H1 (cell line): ENCODE results near the gene ACAT2. TPM values are rescaled to one million over a fixed set of nuclear protein-coding genes. Genes with fewer than 3 reads are reported as not detected.
"Not testable (repeated sequence)": the region's sequence is repeated elsewhere in the genome, so short reads cannot be mapped to it uniquely, and the experiment has no call there.

Experiments used
- CTCF ChIA-PET: fragments of 300-600 bp; sonication (Branson Sonifier 250); formaldehyde crosslinking; loops from one replicate; lab custom pipeline; 2021; ENCODE audit not compliant: partially characterized antibody; lab: Charles Lee
- POLR2A ChIA-PET: fragments of 300-600 bp; sonication (Branson Sonifier 250); formaldehyde crosslinking; loops from one replicate; lab custom pipeline; 2021; ENCODE audit warnings: inconsistent platforms; ENCODE audit not compliant: partially characterized antibody; lab: Charles Lee
- DNase-seq, 2 experiments: peaks; one replicate each; pipeline versions ENCODE4 v3.0.0 to v3.0.0-alpha.2; 2010 to 2022; ENCODE audit warnings: low spot score in 2 of 2, low read depth in 1 of 2, mixed read lengths in 1 of 2
- FAIRE-seq: peaks from 2 replicates; lab custom pipeline; 2011; peaks lifted over from hg19 to GRCh38; lab: Jason Lieb, UNC
- H2AFZ ChIP-seq: 2 replicates; pipeline ENCODE4 v1.8.1; 2012; ENCODE audit warnings: low read length, inconsistent platforms
- H2AK5ac ChIP-seq: 2 replicates; pipeline ENCODE4 v1.6.1; 2013; ENCODE audit warnings: low read depth, low read length
- H2BK120ac ChIP-seq: replicated peaks from 2 replicates; pipeline ENCODE3; 2013; ENCODE audit warnings: low read depth, low read length, inconsistent platforms
- H2BK12ac ChIP-seq: 2 replicates; pipeline ENCODE4 v1.6.1; 2013; ENCODE audit warnings: low read depth, low read length
- H2BK15ac ChIP-seq: 2 replicates; pipeline ENCODE4 v1.6.1; 2013; ENCODE audit warnings: low read length
- H2BK20ac ChIP-seq: 2 replicates; pipeline ENCODE4 v1.6.1; 2013; ENCODE audit warnings: low read length
- H2BK5ac ChIP-seq: 2 replicates; pipeline ENCODE4 v1.6.1; 2013; ENCODE audit warnings: low read depth, low read length
- H3K14ac ChIP-seq: 2 replicates; pipeline ENCODE4 v1.6.1; 2013; ENCODE audit warnings: inconsistent platforms; ENCODE audit not compliant: insufficient read length
- H3K18ac ChIP-seq: 2 replicates; pipeline ENCODE4 v1.6.1; 2013; ENCODE audit warnings: low read length; ENCODE audit errors: extremely low read depth
- H3K23ac ChIP-seq: 2 replicates; pipeline ENCODE4 v1.6.1; 2013; ENCODE audit warnings: inconsistent platforms; ENCODE audit not compliant: insufficient read length
- H3K23me2 ChIP-seq: 2 replicates; pipeline ENCODE4 v1.6.1; 2013; ENCODE audit warnings: low read depth, low read length
- H3K27ac ChIP-seq: 2 replicates; pipeline ENCODE4 v1.6.1; 2011; ENCODE audit warnings: low read depth, low read length, inconsistent platforms
- H3K27me3 ChIP-seq, 4 experiments: replicated peaks in 1 of 4; 1 replicate in 1 of 4; 2 replicates in 3 of 4; pipeline versions ENCODE4 v1.6.1 to v1.8.1; 2011 to 2013; ENCODE audit warnings: low read length in 3 of 4, mild to moderate bottlenecking in 3 of 4, inconsistent platforms in 2 of 4, mixed read lengths in 2 of 4, moderate library complexity in 1 of 4; ENCODE audit not compliant: control insufficient read depth in 3 of 4, insufficient read depth in 3 of 4; ENCODE audit errors: extremely low read depth in 1 of 4
- H3K36me3 ChIP-seq, 4 experiments: 2 replicates each; pipeline versions ENCODE4 v1.6.1 to v1.8.1; 2011 to 2013; ENCODE audit warnings: mild to moderate bottlenecking in 4 of 4, low read length in 3 of 4, moderate library complexity in 2 of 4, control low read depth in 1 of 4, inconsistent platforms in 1 of 4; ENCODE audit not compliant: insufficient read depth in 4 of 4, control insufficient read depth in 2 of 4
- H3K4ac ChIP-seq: replicated peaks from 2 replicates; pipeline ENCODE3; 2013; ENCODE audit warnings: low read length, low read depth, mixed read lengths, inconsistent platforms; ENCODE audit not compliant: insufficient read length
- H3K4me1 ChIP-seq, 4 experiments: replicated peaks in 1 of 4; 1 replicate in 1 of 4; 2 replicates in 3 of 4; pipeline versions ENCODE4 v1.6.1 to v1.8.1; 2011 to 2013; ENCODE audit warnings: low read length in 3 of 4, inconsistent platforms in 2 of 4, mixed read lengths in 1 of 4; ENCODE audit not compliant: insufficient read depth in 4 of 4, control insufficient read depth in 3 of 4
- H3K4me2 ChIP-seq, 2 experiments: 2 replicates each; pipeline versions ENCODE4 v1.6.1 to v1.8.1; 2011 to 2013; ENCODE audit warnings: low read depth in 2 of 2, low read length in 2 of 2, control low read depth in 1 of 2, inconsistent platforms in 1 of 2, mild to moderate bottlenecking in 1 of 2; ENCODE audit not compliant: insufficient read depth in 1 of 2
- H3K4me3 ChIP-seq, 4 experiments: fragments of 200-600, 300-600 bp in 1 of 4; sonication (generic), shearing (Covaris generic), sonication (Bioruptor Twin) in 1 of 4; 2 replicates each; pipeline versions ENCODE4 v1.5.1 to v1.8.1; 2011 to 2016; ENCODE audit warnings: low read length in 4 of 4, low read depth in 3 of 4, control low read depth in 2 of 4, inconsistent platforms in 2 of 4, mild to moderate bottlenecking in 2 of 4, mixed read lengths in 1 of 4, moderate library complexity in 1 of 4; ENCODE audit not compliant: insufficient read depth in 2 of 4; ENCODE audit errors: extremely low read depth in 1 of 4
- H3K56ac ChIP-seq: replicated peaks from 2 replicates; pipeline ENCODE3; 2013; ENCODE audit warnings: low read depth, mild to moderate bottlenecking, mixed read lengths, low read length, inconsistent platforms; ENCODE audit not compliant: insufficient read length
- H3K79me1 ChIP-seq: 2 replicates; pipeline ENCODE4 v1.6.1; 2013; ENCODE audit warnings: low read depth, low read length, control low read depth
- H3K79me2 ChIP-seq, 2 experiments: 2 replicates each; pipeline versions ENCODE4 v1.6.1 to v1.8.1; 2012 to 2013; ENCODE audit warnings: low read length in 2 of 2, mild to moderate bottlenecking in 2 of 2, inconsistent platforms in 1 of 2; ENCODE audit not compliant: insufficient read depth in 2 of 2, control insufficient read depth in 1 of 2
- H3K9ac ChIP-seq, 4 experiments: replicated peaks in 1 of 4; 1 replicate in 1 of 4; 2 replicates in 3 of 4; pipeline versions ENCODE4 v1.6.1 to v1.8.1; 2011 to 2013; ENCODE audit warnings: low read depth in 3 of 4, low read length in 3 of 4, control low read depth in 2 of 4, mild to moderate bottlenecking in 2 of 4, moderate library complexity in 2 of 4, inconsistent platforms in 1 of 4; ENCODE audit errors: extremely low read depth in 1 of 4
- H3K9me3 ChIP-seq, 2 experiments: 2 replicates each; pipeline versions ENCODE4 v1.6.1 to v1.8.1; 2012 to 2013; ENCODE audit warnings: mild to moderate bottlenecking in 2 of 2, moderate library complexity in 2 of 2, control low read depth in 1 of 2, inconsistent platforms in 1 of 2, low read depth in 1 of 2, low read length in 1 of 2, mixed read lengths in 1 of 2; ENCODE audit not compliant: insufficient read depth in 2 of 2
- H4K20me1 ChIP-seq, 2 experiments: replicated peaks in 1 of 2; 2 replicates each; pipeline versions ENCODE3 to v1.8.1; 2011 to 2013; ENCODE audit warnings: inconsistent platforms in 2 of 2, low read length in 2 of 2, mild to moderate bottlenecking in 1 of 2; ENCODE audit not compliant: insufficient read depth in 2 of 2, control insufficient read depth in 1 of 2
- H4K5ac ChIP-seq: 2 replicates; pipeline ENCODE4 v1.6.1; 2013; ENCODE audit warnings: low read length, low read depth, mixed read lengths, inconsistent platforms; ENCODE audit not compliant: insufficient read length
- H4K8ac ChIP-seq: 2 replicates; pipeline ENCODE4 v1.8.0; 2013; ENCODE audit warnings: mild to moderate bottlenecking, moderate library complexity, low read length, inconsistent platforms; ENCODE audit not compliant: insufficient read depth; ENCODE audit errors: extremely low read depth
- H4K91ac ChIP-seq: replicated peaks from 2 replicates; pipeline ENCODE3; 2013; ENCODE audit warnings: low read length, mixed read lengths, inconsistent platforms; ENCODE audit not compliant: insufficient read length
- EP300 ChIP-seq, 2 experiments: IDR thresholded peaks; 1 replicate in 1 of 2; 2 replicates in 1 of 2; pipeline ENCODE4 v1.6.1; 2011 to 2012; ENCODE audit warnings: low read depth in 2 of 2, low read length in 2 of 2, mild to moderate bottlenecking in 2 of 2, borderline replicate concordance in 1 of 2, inconsistent platforms in 1 of 2, moderate library complexity in 1 of 2
- SAP30 ChIP-seq: fragments of 300-600 bp; sonication (generic); IDR thresholded peaks from 2 replicates; pipeline ENCODE4 v1.7.1; 2012; ENCODE audit warnings: low read length, moderate library complexity, mild to moderate bottlenecking, inconsistent platforms; ENCODE audit not compliant: insufficient read depth, insufficient replicate concordance
- SP4 ChIP-seq: IDR thresholded peaks from 2 replicates; pipeline ENCODE4 v1.6.1; 2012; ENCODE audit warnings: low read length, inconsistent platforms
- WGBS, 2 experiments: shearing (Covaris generic) in 1 of 2; methylation state at CpG; one replicate each; pipeline versions ENCODE4 v1.1.6 to v1.1.7; 2013 to 2015; ENCODE audit warnings: low lambda C conversion rate in 2 of 2, mixed read lengths in 2 of 2, inconsistent platforms in 1 of 2, low coverage in 1 of 2, missing lambda C conversion rate in 1 of 2; ENCODE audit not compliant: insufficient replicate concordance in 2 of 2, insufficient coverage in 1 of 2, insufficient read length in 1 of 2; ENCODE audit errors: extremely low coverage in 1 of 2, missing lambda C conversion rate in 1 of 2; 5-methylcytosine and 5-hydroxymethylcytosine counted together
- polyA plus RNA-seq, 7 experiments: library from polyadenylated mRNA; depleted of rRNA in 3 of 7; stranded (reverse) in 5 of 7; unstranded in 2 of 7; fragments of >200 nt in 5 of 7; fragments of 200-250 nt in 2 of 7; gene quantifications; 1 replicate in 5 of 7; 2 replicates in 1 of 7; 4 replicates in 1 of 7; pipeline versions ENCODE4 v1.2.1 to v1.2.3, GENCODE V29; 2011 to 2013; ENCODE audit warnings: missing spikeins in 2 of 7, mixed read lengths in 2 of 7
- total RNA-seq: library from RNA; stranded (reverse); fragmentation: NEBNext Ultra II Directional; extraction: Animal tissue kit (Norgen Biotek cat#: 25700); gene quantifications from 2 replicates; pipeline ENCODE4 v1.2.1, GENCODE V29; 2021
- TF ChIP-seq, protein P1 (sequence below), 3 experiments: IDR thresholded peaks; 1 replicate in 2 of 3; 2 replicates in 1 of 3; pipeline versions ENCODE4 v1.5.1 to v1.6.1; 2011; ENCODE audit warnings: low read length in 3 of 3, mild to moderate bottlenecking in 3 of 3, inconsistent platforms in 2 of 3, low read depth in 1 of 3, moderate library complexity in 1 of 3; ENCODE audit not compliant: insufficient read depth in 1 of 3; ENCODE audit errors: control extremely low read depth in 1 of 3

ACAT2 gene
- total and polyA plus RNA-seq, 2 of the 8 experiments (the other 6 are each of a cell fraction or from before 2014, with no cell fraction given): 61.6 to 166 TPM

DNA sequence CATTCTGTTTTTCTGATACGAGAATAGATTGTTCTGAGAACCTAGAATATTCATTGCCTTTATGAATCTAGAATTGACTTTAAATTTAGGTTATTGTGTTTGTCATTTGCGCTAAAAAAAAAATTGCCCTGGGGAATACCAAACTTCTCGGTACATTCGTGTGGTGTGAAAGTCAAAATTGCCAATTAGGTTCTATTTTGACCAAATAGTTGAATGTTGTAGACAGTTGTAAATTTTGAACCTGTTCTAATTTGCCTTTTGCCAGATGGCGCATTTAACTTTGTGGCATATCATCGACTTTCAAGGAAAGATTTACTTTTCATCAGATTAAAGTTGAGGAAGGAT, 31.5 kb upstream of the ACAT2 start (continued):
- TF ChIP-seq, protein P1, sequence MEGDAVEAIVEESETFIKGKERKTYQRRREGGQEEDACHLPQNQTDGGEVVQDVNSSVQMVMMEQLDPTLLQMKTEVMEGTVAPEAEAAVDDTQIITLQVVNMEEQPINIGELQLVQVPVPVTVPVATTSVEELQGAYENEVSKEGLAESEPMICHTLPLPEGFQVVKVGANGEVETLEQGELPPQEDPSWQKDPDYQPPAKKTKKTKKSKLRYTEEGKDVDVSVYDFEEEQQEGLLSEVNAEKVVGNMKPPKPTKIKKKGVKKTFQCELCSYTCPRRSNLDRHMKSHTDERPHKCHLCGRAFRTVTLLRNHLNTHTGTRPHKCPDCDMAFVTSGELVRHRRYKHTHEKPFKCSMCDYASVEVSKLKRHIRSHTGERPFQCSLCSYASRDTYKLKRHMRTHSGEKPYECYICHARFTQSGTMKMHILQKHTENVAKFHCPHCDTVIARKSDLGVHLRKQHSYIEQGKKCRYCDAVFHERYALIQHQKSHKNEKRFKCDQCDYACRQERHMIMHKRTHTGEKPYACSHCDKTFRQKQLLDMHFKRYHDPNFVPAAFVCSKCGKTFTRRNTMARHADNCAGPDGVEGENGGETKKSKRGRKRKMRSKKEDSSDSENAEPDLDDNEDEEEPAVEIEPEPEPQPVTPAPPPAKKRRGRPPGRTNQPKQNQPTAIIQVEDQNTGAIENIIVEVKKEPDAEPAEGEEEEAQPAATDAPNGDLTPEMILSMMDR (IDR thresholded peaks at IDR 0.05; ENCODE audit: control extremely low read depth in 1 of 3, insufficient read depth in 1 of 3, low read depth in 1 of 3, low read length in 3 of 3): no peak
- TF ChIP-seq SAP30: no peak
- no peak for TF ChIP-seq EP300 (IDR thresholded peaks at IDR 0.05; ENCODE audit: borderline replicate concordance in 1 of 2, low read depth in 2 of 2, low read length in 2 of 2)
- TF ChIP-seq SP4: no peak

DNA sequence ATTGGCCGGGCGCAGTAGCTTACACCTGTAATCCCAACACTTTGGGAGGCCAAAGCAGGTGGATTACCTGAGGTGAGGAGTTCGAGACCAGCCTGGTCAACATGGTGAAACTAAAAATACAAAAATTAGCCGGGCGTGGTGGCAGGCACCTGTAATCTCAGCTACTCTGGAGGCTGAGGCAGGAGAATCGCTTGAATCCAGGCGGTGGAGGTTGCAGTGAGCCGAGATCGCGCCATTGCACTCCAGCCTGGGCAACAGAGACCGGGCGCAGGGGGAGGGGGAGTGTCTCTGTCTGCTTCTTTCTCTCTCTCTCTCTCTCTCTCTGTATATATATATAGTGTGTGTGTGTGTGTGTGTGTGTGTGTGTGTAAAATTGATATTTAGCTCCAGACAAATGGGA, 29.3 kb upstream of the ACAT2 start:
- not testable (repeated sequence) for H4K5ac ChIP-seq, H3K4ac ChIP-seq, H3K56ac ChIP-seq, H2BK12ac ChIP-seq, H4K91ac ChIP-seq, H2BK20ac ChIP-seq, H3K23ac ChIP-seq, H3K14ac ChIP-seq, DNase-seq, H4K8ac ChIP-seq, H2AFZ ChIP-seq, H2AK5ac ChIP-seq, H2BK120ac ChIP-seq, H3K4me3 ChIP-seq, H3K4me1 ChIP-seq, H3K27me3 ChIP-seq, H3K9me3 ChIP-seq, H3K23me2 ChIP-seq, FAIRE-seq, H2BK5ac ChIP-seq, H3K9ac ChIP-seq, H2BK15ac ChIP-seq, H3K4me2 ChIP-seq, H3K18ac ChIP-seq, H3K79me1 ChIP-seq, H3K27ac ChIP-seq
- Histone ChIP-seq H3K79me2 (peaks cover 71 to 100% of the 10 kb centered on the region in 2 experiments), H4K20me1 (peaks cover 22 to 33% of the 10 kb centered on the region in 2 experiments), H3K36me3 (peaks cover 0 to 26% (median under 1%) of the 10 kb centered on the region in 4 experiments; a peak in 4 of 8 replicates)
- WGBS, 2 experiments: 82% methylated on average over 12 of the region's 12 CpGs; no CpG with 5 or more reads in 1 of the 2 experiments
- ChIA-PET CTCF (interaction anchor here (0.7 to 1.4 kb wide), 3 partner anchors 10 to 41 kb away, joined by 4 to 8 read pairs (median 7); no protein-coding TSS in a partner anchor), POLR2A (interaction anchor here (0.7 to 2.1 kb wide), 11 partner anchors 9 to 364 kb away, joined by 3 to 10 read pairs (median 4); partner anchors contain the start of gene SOD2)
